ENCODE data around the gene SPRN.

- TF ChIP-seq, protein P1, sequence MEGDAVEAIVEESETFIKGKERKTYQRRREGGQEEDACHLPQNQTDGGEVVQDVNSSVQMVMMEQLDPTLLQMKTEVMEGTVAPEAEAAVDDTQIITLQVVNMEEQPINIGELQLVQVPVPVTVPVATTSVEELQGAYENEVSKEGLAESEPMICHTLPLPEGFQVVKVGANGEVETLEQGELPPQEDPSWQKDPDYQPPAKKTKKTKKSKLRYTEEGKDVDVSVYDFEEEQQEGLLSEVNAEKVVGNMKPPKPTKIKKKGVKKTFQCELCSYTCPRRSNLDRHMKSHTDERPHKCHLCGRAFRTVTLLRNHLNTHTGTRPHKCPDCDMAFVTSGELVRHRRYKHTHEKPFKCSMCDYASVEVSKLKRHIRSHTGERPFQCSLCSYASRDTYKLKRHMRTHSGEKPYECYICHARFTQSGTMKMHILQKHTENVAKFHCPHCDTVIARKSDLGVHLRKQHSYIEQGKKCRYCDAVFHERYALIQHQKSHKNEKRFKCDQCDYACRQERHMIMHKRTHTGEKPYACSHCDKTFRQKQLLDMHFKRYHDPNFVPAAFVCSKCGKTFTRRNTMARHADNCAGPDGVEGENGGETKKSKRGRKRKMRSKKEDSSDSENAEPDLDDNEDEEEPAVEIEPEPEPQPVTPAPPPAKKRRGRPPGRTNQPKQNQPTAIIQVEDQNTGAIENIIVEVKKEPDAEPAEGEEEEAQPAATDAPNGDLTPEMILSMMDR (IDR thresholded peaks at IDR 0.05) = no peak
- TF ChIP-seq POLR2A (IDR thresholded peaks at IDR 0.05) = no peak
These were observed 18.8 kb upstream of the SPRN start for GRCh38 chr10:133442967-133443924.

Data from heart left ventricle (tissue), 13 donors.